ENCODE measurements around the gene COL5A1.

DNA sequence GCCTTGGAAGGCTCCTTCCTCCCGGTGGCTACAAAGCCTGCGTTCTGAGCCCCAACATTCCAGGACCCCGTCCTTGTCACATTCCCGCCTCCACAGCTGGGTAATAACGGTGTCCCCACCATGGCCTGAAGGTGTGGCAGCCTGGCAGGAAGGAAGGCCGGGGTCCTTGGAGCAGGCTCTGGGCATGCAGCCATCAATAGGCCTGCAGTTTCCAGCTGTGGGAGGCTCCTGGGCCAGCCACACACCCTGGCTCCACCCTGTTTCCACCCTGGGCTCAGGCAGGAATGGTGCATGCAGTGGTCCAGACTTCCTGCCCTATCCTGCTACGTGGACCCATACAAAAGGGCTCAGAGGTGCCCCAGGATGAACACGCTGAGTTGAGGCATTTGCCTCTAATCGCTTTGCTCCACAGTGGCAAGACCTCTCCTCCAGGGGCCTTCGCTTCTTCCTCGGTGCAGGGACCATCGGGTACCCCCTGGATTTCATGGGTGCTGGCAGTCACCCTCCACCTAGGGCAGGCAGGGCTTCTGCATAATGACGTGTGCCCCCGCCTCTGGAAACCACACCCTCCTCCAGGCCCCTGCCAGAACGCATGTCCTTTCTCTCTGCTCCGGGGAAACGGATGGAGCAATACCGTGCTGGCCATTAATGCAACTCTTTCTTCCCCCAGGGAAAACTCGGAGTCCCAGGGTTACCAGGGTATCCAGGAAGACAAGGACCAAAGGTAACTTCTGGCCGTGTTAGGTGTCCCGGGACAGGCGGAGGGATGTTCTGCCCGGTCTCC is 143.9 kb downstream of the COL5A1 start:
- TF ChIP-seq, protein P1, sequence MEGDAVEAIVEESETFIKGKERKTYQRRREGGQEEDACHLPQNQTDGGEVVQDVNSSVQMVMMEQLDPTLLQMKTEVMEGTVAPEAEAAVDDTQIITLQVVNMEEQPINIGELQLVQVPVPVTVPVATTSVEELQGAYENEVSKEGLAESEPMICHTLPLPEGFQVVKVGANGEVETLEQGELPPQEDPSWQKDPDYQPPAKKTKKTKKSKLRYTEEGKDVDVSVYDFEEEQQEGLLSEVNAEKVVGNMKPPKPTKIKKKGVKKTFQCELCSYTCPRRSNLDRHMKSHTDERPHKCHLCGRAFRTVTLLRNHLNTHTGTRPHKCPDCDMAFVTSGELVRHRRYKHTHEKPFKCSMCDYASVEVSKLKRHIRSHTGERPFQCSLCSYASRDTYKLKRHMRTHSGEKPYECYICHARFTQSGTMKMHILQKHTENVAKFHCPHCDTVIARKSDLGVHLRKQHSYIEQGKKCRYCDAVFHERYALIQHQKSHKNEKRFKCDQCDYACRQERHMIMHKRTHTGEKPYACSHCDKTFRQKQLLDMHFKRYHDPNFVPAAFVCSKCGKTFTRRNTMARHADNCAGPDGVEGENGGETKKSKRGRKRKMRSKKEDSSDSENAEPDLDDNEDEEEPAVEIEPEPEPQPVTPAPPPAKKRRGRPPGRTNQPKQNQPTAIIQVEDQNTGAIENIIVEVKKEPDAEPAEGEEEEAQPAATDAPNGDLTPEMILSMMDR (conservative IDR thresholded peaks at IDR 0.05; ENCODE audit: low read depth, low read length), result no peak
- TF ChIP-seq EZH2 (IDR thresholded peaks at IDR 0.05; ENCODE audit: low read length, unreplicated experiment) (no peak), EZH2phosphoT487 (IDR thresholded peaks at IDR 0.05; ENCODE audit: borderline replicate concordance, low read length) (no peak)
